H1 (cell line): ENCODE measurements around the gene FCHO1. TPM values are rescaled to one million over a fixed set of nuclear protein-coding genes. Genes with fewer than 3 reads are reported as not detected.

Source experiments
- CTCF ChIA-PET: fragments of 300-600 bp; sonication (Branson Sonifier 250); formaldehyde crosslinking; loops from one replicate; lab custom pipeline; 2021; ENCODE audit not compliant: partially characterized antibody; lab: Charles Lee
- POLR2A ChIA-PET: fragments of 300-600 bp; sonication (Branson Sonifier 250); formaldehyde crosslinking; loops from one replicate; lab custom pipeline; 2021; ENCODE audit warnings: inconsistent platforms; ENCODE audit not compliant: partially characterized antibody; lab: Charles Lee
- DNase-seq, 2 experiments: peaks; one replicate each; pipeline versions ENCODE4 v3.0.0 to v3.0.0-alpha.2; 2010 to 2022; ENCODE audit warnings: low spot score in 2 of 2, low read depth in 1 of 2, mixed read lengths in 1 of 2
- FAIRE-seq: peaks from 2 replicates; lab custom pipeline; 2011; peaks lifted over from hg19 to GRCh38; lab: Jason Lieb, UNC
- H2AFZ ChIP-seq: 2 replicates; pipeline ENCODE4 v1.8.1; 2012; ENCODE audit warnings: low read length, inconsistent platforms
- H2AK5ac ChIP-seq: 2 replicates; pipeline ENCODE4 v1.6.1; 2013; ENCODE audit warnings: low read depth, low read length
- H2BK120ac ChIP-seq: replicated peaks from 2 replicates; pipeline ENCODE3; 2013; ENCODE audit warnings: low read depth, low read length, inconsistent platforms
- H2BK12ac ChIP-seq: 2 replicates; pipeline ENCODE4 v1.6.1; 2013; ENCODE audit warnings: low read depth, low read length
- H2BK15ac ChIP-seq: 2 replicates; pipeline ENCODE4 v1.6.1; 2013; ENCODE audit warnings: low read length
- H2BK20ac ChIP-seq: 2 replicates; pipeline ENCODE4 v1.6.1; 2013; ENCODE audit warnings: low read length
- H2BK5ac ChIP-seq: 2 replicates; pipeline ENCODE4 v1.6.1; 2013; ENCODE audit warnings: low read depth, low read length
- H3K14ac ChIP-seq: 2 replicates; pipeline ENCODE4 v1.6.1; 2013; ENCODE audit warnings: inconsistent platforms; ENCODE audit not compliant: insufficient read length
- H3K18ac ChIP-seq: 2 replicates; pipeline ENCODE4 v1.6.1; 2013; ENCODE audit warnings: low read length; ENCODE audit errors: extremely low read depth
- H3K23ac ChIP-seq: 2 replicates; pipeline ENCODE4 v1.6.1; 2013; ENCODE audit warnings: inconsistent platforms; ENCODE audit not compliant: insufficient read length
- H3K23me2 ChIP-seq: 2 replicates; pipeline ENCODE4 v1.6.1; 2013; ENCODE audit warnings: low read depth, low read length
- H3K27ac ChIP-seq: 2 replicates; pipeline ENCODE4 v1.6.1; 2011; ENCODE audit warnings: low read depth, low read length, inconsistent platforms
- H3K27me3 ChIP-seq, 4 experiments: replicated peaks in 1 of 4; 1 replicate in 1 of 4; 2 replicates in 3 of 4; pipeline versions ENCODE4 v1.6.1 to v1.8.1; 2011 to 2013; ENCODE audit warnings: low read length in 3 of 4, mild to moderate bottlenecking in 3 of 4, inconsistent platforms in 2 of 4, mixed read lengths in 2 of 4, moderate library complexity in 1 of 4; ENCODE audit not compliant: control insufficient read depth in 3 of 4, insufficient read depth in 3 of 4; ENCODE audit errors: extremely low read depth in 1 of 4
- H3K36me3 ChIP-seq, 4 experiments: 2 replicates each; pipeline versions ENCODE4 v1.6.1 to v1.8.1; 2011 to 2013; ENCODE audit warnings: mild to moderate bottlenecking in 4 of 4, low read length in 3 of 4, moderate library complexity in 2 of 4, control low read depth in 1 of 4, inconsistent platforms in 1 of 4; ENCODE audit not compliant: insufficient read depth in 4 of 4, control insufficient read depth in 2 of 4
- H3K4ac ChIP-seq: replicated peaks from 2 replicates; pipeline ENCODE3; 2013; ENCODE audit warnings: low read length, low read depth, mixed read lengths, inconsistent platforms; ENCODE audit not compliant: insufficient read length
- H3K4me1 ChIP-seq, 4 experiments: replicated peaks in 1 of 4; 1 replicate in 1 of 4; 2 replicates in 3 of 4; pipeline versions ENCODE4 v1.6.1 to v1.8.1; 2011 to 2013; ENCODE audit warnings: low read length in 3 of 4, inconsistent platforms in 2 of 4, mixed read lengths in 1 of 4; ENCODE audit not compliant: insufficient read depth in 4 of 4, control insufficient read depth in 3 of 4
- H3K4me2 ChIP-seq, 2 experiments: 2 replicates each; pipeline versions ENCODE4 v1.6.1 to v1.8.1; 2011 to 2013; ENCODE audit warnings: low read depth in 2 of 2, low read length in 2 of 2, control low read depth in 1 of 2, inconsistent platforms in 1 of 2, mild to moderate bottlenecking in 1 of 2; ENCODE audit not compliant: insufficient read depth in 1 of 2
- H3K4me3 ChIP-seq, 4 experiments: fragments of 200-600, 300-600 bp in 1 of 4; sonication (generic), shearing (Covaris generic), sonication (Bioruptor Twin) in 1 of 4; 2 replicates each; pipeline versions ENCODE4 v1.5.1 to v1.8.1; 2011 to 2016; ENCODE audit warnings: low read length in 4 of 4, low read depth in 3 of 4, control low read depth in 2 of 4, inconsistent platforms in 2 of 4, mild to moderate bottlenecking in 2 of 4, mixed read lengths in 1 of 4, moderate library complexity in 1 of 4; ENCODE audit not compliant: insufficient read depth in 2 of 4; ENCODE audit errors: extremely low read depth in 1 of 4
- H3K56ac ChIP-seq: replicated peaks from 2 replicates; pipeline ENCODE3; 2013; ENCODE audit warnings: low read depth, mild to moderate bottlenecking, mixed read lengths, low read length, inconsistent platforms; ENCODE audit not compliant: insufficient read length
- H3K79me1 ChIP-seq: 2 replicates; pipeline ENCODE4 v1.6.1; 2013; ENCODE audit warnings: low read depth, low read length, control low read depth
- H3K79me2 ChIP-seq, 2 experiments: 2 replicates each; pipeline versions ENCODE4 v1.6.1 to v1.8.1; 2012 to 2013; ENCODE audit warnings: low read length in 2 of 2, mild to moderate bottlenecking in 2 of 2, inconsistent platforms in 1 of 2; ENCODE audit not compliant: insufficient read depth in 2 of 2, control insufficient read depth in 1 of 2
- H3K9ac ChIP-seq, 4 experiments: replicated peaks in 1 of 4; 1 replicate in 1 of 4; 2 replicates in 3 of 4; pipeline versions ENCODE4 v1.6.1 to v1.8.1; 2011 to 2013; ENCODE audit warnings: low read depth in 3 of 4, low read length in 3 of 4, control low read depth in 2 of 4, mild to moderate bottlenecking in 2 of 4, moderate library complexity in 2 of 4, inconsistent platforms in 1 of 4; ENCODE audit errors: extremely low read depth in 1 of 4
- H3K9me3 ChIP-seq, 2 experiments: 2 replicates each; pipeline versions ENCODE4 v1.6.1 to v1.8.1; 2012 to 2013; ENCODE audit warnings: mild to moderate bottlenecking in 2 of 2, moderate library complexity in 2 of 2, control low read depth in 1 of 2, inconsistent platforms in 1 of 2, low read depth in 1 of 2, low read length in 1 of 2, mixed read lengths in 1 of 2; ENCODE audit not compliant: insufficient read depth in 2 of 2
- H4K20me1 ChIP-seq, 2 experiments: replicated peaks in 1 of 2; 2 replicates each; pipeline versions ENCODE3 to v1.8.1; 2011 to 2013; ENCODE audit warnings: inconsistent platforms in 2 of 2, low read length in 2 of 2, mild to moderate bottlenecking in 1 of 2; ENCODE audit not compliant: insufficient read depth in 2 of 2, control insufficient read depth in 1 of 2
- H4K5ac ChIP-seq: 2 replicates; pipeline ENCODE4 v1.6.1; 2013; ENCODE audit warnings: low read length, low read depth, mixed read lengths, inconsistent platforms; ENCODE audit not compliant: insufficient read length
- H4K8ac ChIP-seq: 2 replicates; pipeline ENCODE4 v1.8.0; 2013; ENCODE audit warnings: mild to moderate bottlenecking, moderate library complexity, low read length, inconsistent platforms; ENCODE audit not compliant: insufficient read depth; ENCODE audit errors: extremely low read depth
- H4K91ac ChIP-seq: replicated peaks from 2 replicates; pipeline ENCODE3; 2013; ENCODE audit warnings: low read length, mixed read lengths, inconsistent platforms; ENCODE audit not compliant: insufficient read length
- BACH1 ChIP-seq: IDR thresholded peaks from 2 replicates; pipeline ENCODE4 v1.6.1; 2012; ENCODE audit warnings: low read length, improper control_type of control experiment
- CEBPB ChIP-seq: IDR thresholded peaks from 2 replicates; pipeline ENCODE4 v1.6.1; 2012; ENCODE audit warnings: low read depth, low read length
- EP300 ChIP-seq, 2 experiments: IDR thresholded peaks; 1 replicate in 1 of 2; 2 replicates in 1 of 2; pipeline ENCODE4 v1.6.1; 2011 to 2012; ENCODE audit warnings: low read depth in 2 of 2, low read length in 2 of 2, mild to moderate bottlenecking in 2 of 2, borderline replicate concordance in 1 of 2, inconsistent platforms in 1 of 2, moderate library complexity in 1 of 2
- GABPA ChIP-seq: IDR thresholded peaks from 2 replicates; pipeline ENCODE4 v1.6.1; 2011; ENCODE audit warnings: mild to moderate bottlenecking, low read length, moderate library complexity, borderline replicate concordance; ENCODE audit not compliant: insufficient read depth
- JUND ChIP-seq: IDR thresholded peaks from 2 replicates; pipeline ENCODE4 v1.6.1; 2011; ENCODE audit warnings: mild to moderate bottlenecking, improper control_type of control experiment, low read length
- MAFK ChIP-seq: IDR thresholded peaks from 2 replicates; pipeline ENCODE4 v1.6.1; 2012; ENCODE audit warnings: low read depth, mild to moderate bottlenecking, improper control_type of control experiment, low read length
- RBBP5 ChIP-seq: IDR thresholded peaks from 2 replicates; pipeline ENCODE4 v1.7.1; 2012; ENCODE audit warnings: low read depth, mild to moderate bottlenecking, inconsistent platforms, low read length, moderate library complexity, borderline replicate concordance
- RXRA ChIP-seq: IDR thresholded peaks from 2 replicates; pipeline ENCODE4 v1.6.1; 2011; ENCODE audit warnings: low read depth, mild to moderate bottlenecking, low read length, moderate library complexity; ENCODE audit not compliant: insufficient read depth
- TBP ChIP-seq: IDR thresholded peaks from 2 replicates; pipeline ENCODE4 v1.6.1; 2011; ENCODE audit warnings: low read depth, low read length, improper control_type of control experiment
- TCF12 ChIP-seq: IDR thresholded peaks from 2 replicates; pipeline ENCODE4 v1.6.1; 2011; ENCODE audit warnings: low read depth, mild to moderate bottlenecking, low read length
- TEAD4 ChIP-seq: IDR thresholded peaks from 2 replicates; pipeline ENCODE4 v1.6.1; 2012; ENCODE audit warnings: low read depth, low read length, inconsistent platforms, mixed read lengths
- USF2 ChIP-seq: IDR thresholded peaks from 2 replicates; pipeline ENCODE4 v1.6.1; 2011; ENCODE audit warnings: low read length, improper control_type of control experiment
- WGBS, 2 experiments: shearing (Covaris generic) in 1 of 2; methylation state at CpG; one replicate each; pipeline versions ENCODE4 v1.1.6 to v1.1.7; 2013 to 2015; ENCODE audit warnings: low lambda C conversion rate in 2 of 2, mixed read lengths in 2 of 2, inconsistent platforms in 1 of 2, low coverage in 1 of 2, missing lambda C conversion rate in 1 of 2; ENCODE audit not compliant: insufficient replicate concordance in 2 of 2, insufficient coverage in 1 of 2, insufficient read length in 1 of 2; ENCODE audit errors: extremely low coverage in 1 of 2, missing lambda C conversion rate in 1 of 2; 5-methylcytosine and 5-hydroxymethylcytosine counted together
- polyA plus RNA-seq, 7 experiments: library from polyadenylated mRNA; depleted of rRNA in 3 of 7; stranded (reverse) in 5 of 7; unstranded in 2 of 7; fragments of >200 nt in 5 of 7; fragments of 200-250 nt in 2 of 7; gene quantifications; 1 replicate in 5 of 7; 2 replicates in 1 of 7; 4 replicates in 1 of 7; pipeline versions ENCODE4 v1.2.1 to v1.2.3, GENCODE V29; 2011 to 2013; ENCODE audit warnings: missing spikeins in 2 of 7, mixed read lengths in 2 of 7
- total RNA-seq: library from RNA; stranded (reverse); fragmentation: NEBNext Ultra II Directional; extraction: Animal tissue kit (Norgen Biotek cat#: 25700); gene quantifications from 2 replicates; pipeline ENCODE4 v1.2.1, GENCODE V29; 2021
- TF ChIP-seq, protein P1 (sequence below): IDR thresholded peaks from 2 replicates; pipeline ENCODE4 v1.6.1; 2012; ENCODE audit warnings: inconsistent platforms

FCHO1 gene
- total and polyA plus RNA-seq, 2 of the 8 experiments (the other 6 are each of a cell fraction or from before 2014, with no cell fraction given), result 13.0 to 25.9 TPM

- peaks cover 0 to 15% (median 7%) of the 10 kb centered on the region in 4 experiments; a peak in 5 of 7 replicates for H3K4me1 ChIP-seq
- no peak overlapping the region for H3K4me3 ChIP-seq
- no peak overlapping the region for H4K5ac ChIP-seq
- no peaks in the 10 kb centered on the region for H3K79me2 ChIP-seq
- no peak overlapping the region for H3K18ac ChIP-seq
- H3K36me3 ChIP-seq, result no peaks in the 10 kb centered on the region
- no peak overlapping the region for H4K91ac ChIP-seq
- H3K23ac ChIP-seq, result no peak overlapping the region
- H4K20me1 ChIP-seq, result peaks cover 0 to 5% of the 10 kb centered on the region in 2 experiments
- CTCF ChIA-PET, result interaction anchor here (1.2 to 2.0 kb wide), 2 partner anchors 16 to 342 kb away, joined by 4 to 7 read pairs; no protein-coding TSS in a partner anchor
- H3K4me2 ChIP-seq, result no peak overlapping the region
- no peak overlapping the region for H3K4ac ChIP-seq
- H2BK5ac ChIP-seq, result no peak overlapping the region
- H3K56ac ChIP-seq, result no peak overlapping the region
- no peak overlapping the region for H3K27ac ChIP-seq
- DNase-seq, result no peak
- H3K27me3 ChIP-seq, result peaks cover 0 to 9% (median 2%) of the 10 kb centered on the region in 4 experiments; a peak in 3 of 7 replicates
- no peak overlapping the region for H2BK20ac ChIP-seq
- H3K23me2 ChIP-seq, result peaks cover 12% of the 10 kb centered on the region
- 83% methylated on average over 7 of the region's 7 CpGs; no CpG with 5 or more reads in 1 of the 2 experiments for WGBS, 2 experiments
- no peak for FAIRE-seq
- H2AFZ ChIP-seq, result no peak overlapping the region
- H3K9ac ChIP-seq, result no peak overlapping the region
- POLR2A ChIA-PET, result interaction anchor here (12.5 kb wide), 1 partner anchor 25 kb away, joined by 133 read pairs; the partner anchor contains the start of gene RPL18A
- H3K9me3 ChIP-seq, result no peaks in the 10 kb centered on the region
- no peak overlapping the region for H2BK12ac ChIP-seq
- no peak overlapping the region for H2BK15ac ChIP-seq
- H2AK5ac ChIP-seq, result no peak overlapping the region
- no peaks in the 10 kb centered on the region for H3K79me1 ChIP-seq
- H2BK120ac ChIP-seq, result no peak overlapping the region
- H4K8ac ChIP-seq, result no peak overlapping the region
- H3K14ac ChIP-seq, result no peak overlapping the region
- TF ChIP-seq TEAD4 (no peak), MAFK (no peak), TBP (no peak), JUND (no peak), CEBPB (no peak), USF2 (no peak), GABPA (no peak), TCF12 (no peak), EP300 (IDR thresholded peaks at IDR 0.05; ENCODE audit: borderline replicate concordance in 1 of 2, low read depth in 2 of 2, low read length in 2 of 2) (no peak), BACH1 (no peak), RXRA (no peak), RBBP5 (no peak)
- TF ChIP-seq, protein P1, sequence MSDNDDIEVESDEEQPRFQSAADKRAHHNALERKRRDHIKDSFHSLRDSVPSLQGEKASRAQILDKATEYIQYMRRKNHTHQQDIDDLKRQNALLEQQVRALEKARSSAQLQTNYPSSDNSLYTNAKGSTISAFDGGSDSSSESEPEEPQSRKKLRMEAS, result no peak
Measured at GRCh38 chr19:17837972-17838371, 86.7 kb downstream of the FCHO1 start.
